Osteocyte (in vitro differentiated cells): ENCODE data around the gene OR5V1. TPM values are rescaled to one million over a fixed set of nuclear protein-coding genes. Genes with fewer than 3 reads are reported as not detected.

Experiments
- total RNA-seq: library from RNA; stranded (reverse); gene quantifications from 2 replicates; pipeline ENCODE4 v1.2.1, GENCODE V29; 2021

Gene OR5V1
- total RNA-seq, 1 donor from 2014 or later, result not detected

Other genes starting within 250 kb of the OR5V1 start
- gene OR2J2, start 198.0 kb downstream of the OR5V1 start, total RNA-seq, result not detected in 2 replicates
- not detected in 2 replicates for gene OR14J1, start 67.2 kb downstream of the OR5V1 start, total RNA-seq
- not detected in 2 replicates for gene OR12D3, start 6.4 kb upstream of the OR5V1 start, total RNA-seq
- not detected in 2 replicates for gene OR12D2, start 26.8 kb upstream of the OR5V1 start, total RNA-seq
- not detected in 2 replicates for gene OR12D1, start 46.1 kb upstream of the OR5V1 start, total RNA-seq
- gene OR10C1, start 70.4 kb upstream of the OR5V1 start, total RNA-seq, result not detected in 2 replicates
- not detected in 2 replicates for gene OR11A1, start 88.2 kb upstream of the OR5V1 start, total RNA-seq
- not detected in 2 replicates for gene OR2H1, start 88.3 kb upstream of the OR5V1 start, total RNA-seq
- not detected in 2 replicates for gene MAS1L, start 119.1 kb upstream of the OR5V1 start, total RNA-seq
- not detected in 2 replicates for gene UBD, start 190.9 kb upstream of the OR5V1 start, total RNA-seq
- gene OR2H2, start 216.3 kb upstream of the OR5V1 start, total RNA-seq, result not detected in 2 replicates